GM23338 (cell line): Measurements from ENCODE around the gene SVIL. TPM values are rescaled to one million over a fixed set of nuclear protein-coding genes. Genes with fewer than 3 reads are reported as not detected.
A peak's percentile ranks its signal among the peaks of the same experiment; 100 is the strongest.

Experiments used
- ATAC-seq: fragments of 200-7000 bp; cut with Tn5 transposase; 3 replicates; pipeline ENCODE4 v1.9.1; 2020
- DNase-seq: peaks from one replicate; pipeline ENCODE4 v3.0.0-alpha.2; 2015; ENCODE audit warnings: low spot score
- H2AFZ ChIP-seq: fragments of 200-600 bp; sonication (generic); 2 replicates; pipeline ENCODE4 v1.8.0; 2016; ENCODE audit warnings: antibody characterized with exemption, mild to moderate bottlenecking, moderate library complexity
- H3F3A ChIP-seq: fragments of 200-600 bp; sonication (generic); replicated peaks from 2 replicates; pipeline ENCODE4 v1.8.0; 2017; ENCODE audit warnings: antibody characterized with exemption, mixed run types, low read depth
- H3K27ac ChIP-seq: fragments of 200-600 bp; sonication (generic); 2 replicates; pipeline ENCODE4 v1.6.1; 2016; ENCODE audit warnings: low read depth
- H3K27me3 ChIP-seq: fragments of 200-600 bp; sonication (generic); 2 replicates; pipeline ENCODE4 v1.8.0; 2016; ENCODE audit warnings: mild to moderate bottlenecking, mixed run types, moderate library complexity; ENCODE audit not compliant: insufficient read depth
- H3K36me3 ChIP-seq: fragments of 200-600 bp; sonication (generic); 2 replicates; pipeline ENCODE4 v1.8.0; 2016; ENCODE audit warnings: mild to moderate bottlenecking; ENCODE audit not compliant: insufficient read depth
- H3K4me1 ChIP-seq: fragments of 200-600 bp; sonication (generic); 2 replicates; pipeline ENCODE4 v1.8.0; 2016; ENCODE audit warnings: mild to moderate bottlenecking, moderate library complexity; ENCODE audit not compliant: insufficient read depth
- H3K4me2 ChIP-seq: fragments of 200-600 bp; sonication (generic); 2 replicates; pipeline ENCODE4 v1.7.1; 2017; ENCODE audit warnings: mixed run types
- H3K4me3 ChIP-seq: fragments of 200-600 bp; sonication (generic); 2 replicates; pipeline ENCODE4 v1.6.1; 2016; ENCODE audit warnings: mixed run types
- H3K79me2 ChIP-seq: fragments of 200-600 bp; sonication (generic); replicated peaks from 2 replicates; pipeline ENCODE4 v1.8.0; 2017; ENCODE audit warnings: mild to moderate bottlenecking; ENCODE audit not compliant: insufficient read depth
- H3K9me2 ChIP-seq: fragments of 200-600 bp; sonication (generic); 2 replicates; pipeline ENCODE4 v1.8.0; 2017; ENCODE audit not compliant: insufficient read depth
- H4K20me1 ChIP-seq: fragments of 200-600 bp; sonication (generic); replicated peaks from 2 replicates; pipeline ENCODE4 v1.8.0; 2017; ENCODE audit warnings: mild to moderate bottlenecking; ENCODE audit not compliant: insufficient read depth
- H3K27ac Mint-ChIP-seq: 2 replicates; pipeline ENCODE4 v1.8.0; 2020; ENCODE audit warnings: inconsistent platforms, mild to moderate bottlenecking, moderate library complexity, mixed read lengths
- H3K27me3 Mint-ChIP-seq: 3 replicates; pipeline ENCODE4 v1.8.0; 2022; ENCODE audit warnings: low read depth, mild to moderate bottlenecking, moderate library complexity, mixed read lengths, inconsistent platforms; ENCODE audit not compliant: insufficient read depth, poor library complexity
- H3K36me3 Mint-ChIP-seq: 3 replicates; pipeline ENCODE4 v1.8.0; 2021; ENCODE audit warnings: low read depth, mild to moderate bottlenecking, inconsistent platforms, moderate library complexity, mixed read lengths
- H3K4me1 Mint-ChIP-seq: 3 replicates; pipeline ENCODE4 v1.8.0; 2020; ENCODE audit warnings: mild to moderate bottlenecking, inconsistent platforms, mixed read lengths
- H3K4me3 Mint-ChIP-seq: 3 replicates; pipeline ENCODE4 v1.8.0; 2021; ENCODE audit warnings: moderate library complexity, mild to moderate bottlenecking, inconsistent platforms, mixed read lengths
- H3K9me3 Mint-ChIP-seq: 3 replicates; pipeline ENCODE4 v1.8.0; 2020; ENCODE audit warnings: moderate library complexity, mild to moderate bottlenecking, inconsistent platforms, mixed read lengths
- CREB1 ChIP-seq: fragments of 250-450 bp; sonication (Bioruptor Pico); IDR thresholded peaks from 2 replicates; pipeline ENCODE4 v1.5.0; 2020; ENCODE audit warnings: low read depth, mild to moderate bottlenecking, moderate library complexity
- CTCF ChIP-seq, 2 experiments: fragments of 200-600 bp in 1 of 2; sonication (generic) in 1 of 2; conservative IDR thresholded peaks; 2 replicates each; pipeline versions ENCODE4 v1.5.1 to v1.6.1; 2016 to 2017; ENCODE audit warnings: antibody characterized with exemption in 2 of 2, low read depth in 2 of 2, mild to moderate bottlenecking in 2 of 2, moderate library complexity in 1 of 2
- ETS1 ChIP-seq: IDR thresholded peaks from 2 replicates; pipeline ENCODE4 v1.6.1; 2016; ENCODE audit warnings: antibody characterized with exemption
- EZH2phosphoT487 ChIP-seq: fragments of 200-600 bp; sonication (generic); IDR thresholded peaks from one replicate; pipeline ENCODE4 v1.8.1; 2018; ENCODE audit warnings: antibody characterized with exemption; ENCODE audit not compliant: unreplicated experiment
- NANOG ChIP-seq: IDR thresholded peaks from 2 replicates; pipeline ENCODE4 v1.6.1; 2016; ENCODE audit warnings: antibody characterized with exemption, borderline replicate concordance
- POLR2AphosphoS5 ChIP-seq: IDR thresholded peaks from 2 replicates; pipeline ENCODE4 v1.6.1; 2016; ENCODE audit warnings: antibody characterized with exemption, low read depth
- REST ChIP-seq: IDR thresholded peaks from one replicate; pipeline ENCODE4 v1.6.1; 2018; ENCODE audit warnings: antibody characterized with exemption; ENCODE audit not compliant: unreplicated experiment
- STAT1 ChIP-seq: IDR thresholded peaks from one replicate; pipeline ENCODE4 v1.6.1; 2016; ENCODE audit warnings: antibody characterized with exemption; ENCODE audit not compliant: unreplicated experiment
- ZNF462 ChIP-seq: fragments of 250-450 bp; sonication (Bioruptor Pico); IDR thresholded peaks from 2 replicates; pipeline ENCODE4 v1.5.0; 2020; ENCODE audit warnings: mild to moderate bottlenecking, moderate library complexity
- polyA plus RNA-seq: library from polyadenylated mRNA; unstranded; fragments of >200 nt; fragmentation: Nextera tagmentation; extraction: Ambion mirVana; gene quantifications from 2 replicates; pipeline ENCODE4 v1.2.1, GENCODE V29; 2016
- total RNA-seq: library from RNA; depleted of rRNA; stranded (reverse); fragments of >200 nt; shearing (Covaris generic); gene quantifications from 2 replicates; pipeline ENCODE4 v1.2.3, GENCODE V29; 2014

The SVIL gene
- total and polyA plus RNA-seq, 2 experiments from 2014 or later, result 8.8 to 34.9 TPM

- Mint-ChIP-seq H3K36me3 (peaks cover 19% of the 10 kb centered on the region), H3K4me1 (peaks cover 38% of the 10 kb centered on the region), H3K27me3 (peaks cover 2% of the 10 kb centered on the region), H3K4me3 (no peak overlapping the region), H3K27ac (peak overlapping the region; percentile 90), H3K9me3 (peaks cover 3% of the 10 kb centered on the region; the same call in 2 of the 3 replicates)
- Histone ChIP-seq H2AFZ (no peak overlapping the region), H3K4me1 (peaks cover 34% of the 10 kb centered on the region), H3K9me2 (no peaks in the 10 kb centered on the region), H3K4me3 (no peak overlapping the region), H3K36me3 (no peaks in the 10 kb centered on the region), H3K27me3 (no peaks in the 10 kb centered on the region), H3K27ac (peak overlapping the region; percentile 18; the same call in 1 of the 2 replicates), H3K79me2 (no peaks in the 10 kb centered on the region), H4K20me1 (no peaks in the 10 kb centered on the region), H3K4me2 (no peak overlapping the region; the same call in 1 of the 2 replicates), H3F3A (no peaks in the 10 kb centered on the region)
- DNase-seq, result peak; percentile 51
- 0 out of 2 replicates have a peak, but pooled peaks have one; percentile 32 for TF ChIP-seq ZNF462 (CRISPR knock-in tag)
- TF ChIP-seq CREB1 (CRISPR knock-in tag), result no peak
- peak; percentile 90 for ATAC-seq
Measured at GRCh38 chr10:29635711-29636144, 957 bp upstream of the SVIL start.

GRCh38 chr10:29634105-29634504, 666 bp downstream of the SVIL start:
- no peak overlapping the region for H2AFZ ChIP-seq
- H3K27me3 ChIP-seq, result no peaks in the 10 kb centered on the region
- DNase-seq, result no peak
- no peaks in the 10 kb centered on the region for H4K20me1 ChIP-seq
- Mint-ChIP-seq H3K9me3 (peaks cover 3% of the 10 kb centered on the region; the same call in 1 of the 3 replicates), H3K4me3 (peak overlapping the region; percentile 47; the same call in 2 of the 3 replicates), H3K27ac (peak overlapping the region; percentile 80), H3K27me3 (no peaks in the 10 kb centered on the region), H3K36me3 (peaks cover 12% of the 10 kb centered on the region; the same call in 2 of the 3 replicates), H3K4me1 (peaks cover 39% of the 10 kb centered on the region)
- H3K27ac ChIP-seq, result no peak overlapping the region
- H3F3A ChIP-seq, result no peaks in the 10 kb centered on the region
- H3K9me2 ChIP-seq, result no peaks in the 10 kb centered on the region
- TF ChIP-seq REST (no peak), CREB1 (CRISPR knock-in tag) (no peak), STAT1 (no peak), EZH2phosphoT487 (no peak), NANOG (no peak), ETS1 (no peak), CTCF (conservative IDR thresholded peaks at IDR 0.05; ENCODE audit: low read depth in 2 of 2) (no peak), POLR2AphosphoS5 (no peak)
- ATAC-seq, result no peak
- H3K4me3 ChIP-seq, result no peak overlapping the region
- H3K79me2 ChIP-seq, result no peaks in the 10 kb centered on the region
- H3K4me2 ChIP-seq, result peak overlapping the region; percentile 68
- H3K36me3 ChIP-seq, result no peaks in the 10 kb centered on the region
- H3K4me1 ChIP-seq, result peaks cover 34% of the 10 kb centered on the region
